K562 (cell line): ENCODE measurements around the gene VIPR2. TPM values are rescaled to one million over a fixed set of nuclear protein-coding genes. Genes with fewer than 3 reads are reported as not detected.

Source experiments
- ATAC-seq: fragments of 200-7000 bp; cut with Tn5 transposase; 3 replicates; pipeline ENCODE4 v1.9.1; 2020; ENCODE audit warnings: moderate library complexity
- BruUV-seq: library from RNA; stranded (reverse); fragments of 400-500 nt; replicated peaks from 2 replicates; lab custom pipeline; 2021; lab: Mats Ljungman, UMichigan
- CTCF ChIA-PET: fragments of 300-600 bp; formaldehyde crosslinking; extraction: SDS; loops from one replicate; lab custom pipeline; 2021; ENCODE audit warnings: low intra/inter-chr PET ratio; lab: Yijun Ruan, JAX
- POLR2A ChIA-PET: fragments of 300-600, 350-650 bp; sonication (Branson Sonifier 250); formaldehyde crosslinking; extraction: SDS; loops from one replicate; lab custom pipeline; 2021; ENCODE audit warnings: antibody characterized with exemption, inconsistent platforms; lab: Yijun Ruan, JAX
- DNase-seq, 4 experiments: peaks; one replicate each; pipeline versions ENCODE4 v3.0.0 to v3.0.0-alpha.2; 2011 to 2018; ENCODE audit warnings: low spot score in 3 of 4, mixed read lengths in 3 of 4; ENCODE audit errors: extremely low read depth in 1 of 4
- FAIRE-seq: peaks from 2 replicates; lab custom pipeline; 2011; peaks lifted over from hg19 to GRCh38; lab: Jason Lieb, UNC
- H2AFZ ChIP-seq: 2 replicates; pipeline ENCODE4 v1.6.0; 2011; ENCODE audit warnings: low read depth, low read length, control low read depth, inconsistent platforms
- H3K27ac ChIP-seq: fragments of 200-600 bp; 3 replicates; pipeline ENCODE4 v1.8.0; 2011; ENCODE audit warnings: low read depth, mild to moderate bottlenecking, control low read depth, inconsistent platforms, low read length, moderate library complexity, mixed read lengths; ENCODE audit errors: extremely low read depth
- H3K27me3 ChIP-seq, 2 experiments: fragments of 300-600 bp in 1 of 2; 2 replicates in 1 of 2; 3 replicates in 1 of 2; pipeline versions ENCODE4 v1.6.0 to v1.8.0; 2011; ENCODE audit warnings: inconsistent platforms in 2 of 2, low read length in 2 of 2, mild to moderate bottlenecking in 1 of 2, mixed read lengths in 1 of 2, moderate library complexity in 1 of 2; ENCODE audit not compliant: control insufficient read depth in 2 of 2, insufficient read depth in 2 of 2
- H3K36me3 ChIP-seq: fragments of 300-600 bp; 3 replicates; pipeline ENCODE4 v1.8.0; 2011; ENCODE audit warnings: mild to moderate bottlenecking, low read length, inconsistent platforms; ENCODE audit not compliant: control insufficient read depth, insufficient read depth
- H3K4me1 ChIP-seq, 2 experiments: fragments of 200-600 bp in 1 of 2; replicated peaks in 1 of 2; 2 replicates in 1 of 2; 3 replicates in 1 of 2; pipeline versions ENCODE4 v1.5.1 to v1.8.0; 2011; ENCODE audit warnings: inconsistent platforms in 2 of 2, low read length in 2 of 2, mild to moderate bottlenecking in 1 of 2, mixed read lengths in 1 of 2, moderate library complexity in 1 of 2; ENCODE audit not compliant: control insufficient read depth in 2 of 2, insufficient read depth in 2 of 2
- H3K4me2 ChIP-seq: 2 replicates; pipeline ENCODE4 v1.6.1; 2011; ENCODE audit warnings: low read length, control low read depth, inconsistent platforms, mixed read lengths; ENCODE audit not compliant: insufficient read depth
- H3K4me3 ChIP-seq: fragments of 200-600 bp; sonication (generic), shearing (Covaris generic); 2 replicates; pipeline ENCODE4 v1.5.1; 2016; ENCODE audit warnings: control low read depth, inconsistent platforms
- H3K79me2 ChIP-seq: fragments of 200-600 bp; 3 replicates; pipeline ENCODE4 v1.8.0; 2011; ENCODE audit warnings: low read length, inconsistent platforms; ENCODE audit not compliant: control insufficient read depth, insufficient read depth
- H3K9ac ChIP-seq, 2 experiments: 2 replicates each; pipeline versions ENCODE4 v1.6.0 to v1.6.1; 2011; ENCODE audit warnings: low read depth in 2 of 2, low read length in 2 of 2, control low read depth in 1 of 2, inconsistent platforms in 1 of 2, mild to moderate bottlenecking in 1 of 2, mixed read lengths in 1 of 2; ENCODE audit not compliant: insufficient read depth in 1 of 2
- H3K9me1 ChIP-seq: one replicate; pipeline ENCODE4 v1.6.0; 2011; ENCODE audit warnings: inconsistent platforms, mild to moderate bottlenecking, low read length, moderate library complexity; ENCODE audit not compliant: control insufficient read depth, insufficient read depth
- H3K9me3 ChIP-seq: replicated peaks from 2 replicates; pipeline ENCODE4 v1.5.1; 2011; ENCODE audit warnings: low read depth, low read length, inconsistent platforms; ENCODE audit not compliant: control insufficient read depth, insufficient read depth
- H4K20me1 ChIP-seq: replicated peaks from 2 replicates; pipeline ENCODE4 v1.6.1; 2011; ENCODE audit warnings: low read length, inconsistent platforms, mixed read lengths; ENCODE audit not compliant: control insufficient read depth, insufficient read depth
- KAT2B ChIP-seq: IDR thresholded peaks from one replicate; pipeline ENCODE4 v1.6.1; 2012; ENCODE audit warnings: low read depth, mild to moderate bottlenecking, control low read depth, inconsistent platforms, low read length, moderate library complexity
- NFE2 ChIP-seq: IDR thresholded peaks from 2 replicates; pipeline ENCODE4 v1.6.1; 2014; ENCODE audit warnings: antibody characterized with exemption, low read depth
- TAF9B ChIP-seq: fragments of 450-650 bp; IDR thresholded peaks from 2 replicates; pipeline ENCODE4 v1.6.1; 2018; ENCODE audit warnings: mild to moderate bottlenecking; ENCODE audit not compliant: partially characterized antibody
- TRIM24 ChIP-seq, 2 experiments: fragments of 450-650 bp; IDR thresholded peaks; 2 replicates each; pipeline ENCODE4 v1.6.1; 2016
- ZFP1 ChIP-seq: fragments of 450-650 bp; formaldehyde crosslinking; IDR thresholded peaks from 2 replicates; pipeline ENCODE4 v1.4.0; 2020; ENCODE audit warnings: mild to moderate bottlenecking, mixed read lengths
- ZSCAN29 ChIP-seq: fragments of 450-650 bp; IDR thresholded peaks from 2 replicates; pipeline ENCODE4 v1.6.1; 2017
- WGBS: fragments of 100-300 bp; shearing (Covaris generic); methylation state at CpG from one replicate; pipeline ENCODE4 v1.1.6; 2016; ENCODE audit warnings: low coverage, mixed read lengths; ENCODE audit not compliant: insufficient coverage; ENCODE audit errors: missing lambda C conversion rate; 5-methylcytosine and 5-hydroxymethylcytosine counted together
- in situ Hi-C: fragments of 300-500 bp; cut with MboI; formaldehyde crosslinking; loops from 4 replicates; pipeline ENCODE4 v1.15.0; 2018; ENCODE audit warnings: inconsistent platforms, mixed read lengths
- intact Hi-C: fragments of 100-400 bp; cut with micrococcal nuclease; formaldehyde crosslinking; loops from 2 replicates; pipeline ENCODE4 v1.14.2; 2022
- polyA plus RNA-seq, 8 experiments: library from polyadenylated mRNA; depleted of rRNA in 4 of 8; stranded (reverse) in 5 of 8; unstranded in 3 of 8; fragments of >200 nt; fragmentation: Nextera tagmentation in 2 of 8; fragmentation: Illumina TruSeq in 1 of 8; extraction: Ambion mirVana in 2 of 8; extraction: Trizol in 1 of 8; gene quantifications; 2 replicates each; pipeline versions ENCODE4 v1.2.1 to v1.2.3, GENCODE V29; 2011 to 2014; ENCODE audit warnings: inconsistent platforms in 1 of 8, missing spikeins in 1 of 8
- total RNA-seq, 7 experiments: library from RNA; depleted of rRNA in 6 of 7; stranded (reverse); fragments of >200 nt in 6 of 7; fragmentation: Illumina TruSeq in 2 of 7; extraction: Trizol in 2 of 7; gene quantifications; 2 replicates each; pipeline versions ENCODE4 v1.2.1 to v1.2.3, GENCODE V29; 2011 to 2021; ENCODE audit warnings: low replicate concordance in 1 of 7
- TF ChIP-seq, protein P1 (sequence below): IDR thresholded peaks from 2 replicates; pipeline ENCODE4 v1.6.1; 2011; ENCODE audit not compliant: insufficient read length; ENCODE audit errors: extremely low read depth
- TF ChIP-seq, protein P2 (sequence below): fragments of 250-450 bp; sonication (Bioruptor Pico); IDR thresholded peaks from 2 replicates; pipeline ENCODE4 v1.5.1; 2021; ENCODE audit warnings: mild to moderate bottlenecking

VIPR2 gene
- total and polyA plus RNA-seq, 9 of the 15 experiments (the other 6 are each of a cell fraction or from before 2014, with no cell fraction given): 0.04 TPM; not detected in 8

DNA sequence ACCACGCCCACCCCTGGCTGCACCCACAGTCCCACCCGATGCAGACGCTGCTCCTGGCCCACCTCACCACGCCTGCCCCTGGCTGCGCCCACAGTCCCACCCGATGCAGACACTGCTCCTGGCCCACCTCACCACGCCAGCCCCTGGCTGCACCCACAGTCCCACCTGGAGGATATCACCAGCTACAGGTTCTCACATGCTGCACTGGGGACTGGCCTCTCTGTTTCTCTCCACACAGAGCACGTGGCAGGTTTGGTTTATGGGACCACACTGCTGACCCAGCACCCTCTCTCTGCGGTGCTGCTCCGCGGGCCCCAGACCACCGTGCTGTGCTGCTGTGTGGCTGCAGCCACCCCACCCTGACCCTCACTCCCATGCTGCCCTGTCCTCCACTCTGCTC, 120.9 kb downstream of the VIPR2 start:
- intact Hi-C loops: no loop called here
- Histone ChIP-seq H3K4me3 (no peak overlapping the region), H2AFZ (no peak overlapping the region), H3K27ac (no peak overlapping the region), H3K9ac (no peak overlapping the region), H3K79me2 (no peaks in the 10 kb centered on the region), H3K4me1 (peaks cover 0 to 32% of the 10 kb centered on the region in 2 experiments; a peak in 2 of 5 replicates), H3K9me1 (no peaks in the 10 kb centered on the region), H3K9me3 (no peaks in the 10 kb centered on the region), H3K36me3 (peaks cover 21% of the 10 kb centered on the region), H3K4me2 (no peak overlapping the region), H4K20me1 (0 out of 2 replicates have a peak, but pooled peaks cover 3% of the 10 kb centered on the region), H3K27me3 (peaks cover under 1 to 50% of the 10 kb centered on the region in 2 experiments; a peak in 3 of 5 replicates)
- TF ChIP-seq ZSCAN29: no peak
- no peak for TF ChIP-seq ZFP1 (CRISPR knock-in tag)
- TF ChIP-seq KAT2B: no peak
- TF ChIP-seq TRIM24 (IDR thresholded peaks at IDR 0.05): no peak
- TF ChIP-seq, protein P1, sequence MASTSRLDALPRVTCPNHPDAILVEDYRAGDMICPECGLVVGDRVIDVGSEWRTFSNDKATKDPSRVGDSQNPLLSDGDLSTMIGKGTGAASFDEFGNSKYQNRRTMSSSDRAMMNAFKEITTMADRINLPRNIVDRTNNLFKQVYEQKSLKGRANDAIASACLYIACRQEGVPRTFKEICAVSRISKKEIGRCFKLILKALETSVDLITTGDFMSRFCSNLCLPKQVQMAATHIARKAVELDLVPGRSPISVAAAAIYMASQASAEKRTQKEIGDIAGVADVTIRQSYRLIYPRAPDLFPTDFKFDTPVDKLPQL: no peak
- TF ChIP-seq NFE2: no peak
- TF ChIP-seq, protein P2, sequence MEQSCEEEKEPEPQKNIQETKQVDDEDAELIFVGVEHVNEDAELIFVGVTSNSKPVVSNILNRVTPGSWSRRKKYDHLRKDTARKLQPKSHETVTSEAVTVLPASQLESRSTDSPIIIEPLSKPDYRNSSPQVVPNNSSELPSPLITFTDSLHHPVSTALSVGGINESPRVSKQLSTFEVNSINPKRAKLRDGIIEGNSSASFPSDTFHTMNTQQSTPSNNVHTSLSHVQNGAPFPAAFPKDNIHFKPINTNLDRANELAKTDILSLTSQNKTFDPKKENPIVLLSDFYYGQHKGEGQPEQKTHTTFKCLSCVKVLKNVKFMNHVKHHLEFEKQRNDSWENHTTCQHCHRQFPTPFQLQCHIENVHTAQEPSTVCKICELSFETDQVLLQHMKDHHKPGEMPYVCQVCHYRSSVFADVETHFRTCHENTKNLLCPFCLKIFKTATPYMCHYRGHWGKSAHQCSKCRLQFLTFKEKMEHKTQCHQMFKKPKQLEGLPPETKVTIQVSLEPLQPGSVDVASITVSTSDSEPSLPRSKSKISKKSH (CRISPR knock-in tag): no peak
- TF ChIP-seq TAF9B: no peak
- WGBS: 68% methylated on average over 11 of the region's 12 CpGs
- in situ Hi-C loops: no loop called here
- ChIA-PET POLR2A (no interaction called here), CTCF (no interaction called here)
- no peak for FAIRE-seq
- DNase-seq: no peak
- no peak for ATAC-seq
- BruUV-seq: no TSS peak
